GM18873 (cell line): ENCODE results near the gene NOPCHAP1.

Experiments
- ATAC-seq: cut with Tn5 transposase; IDR thresholded peaks from one replicate; pipeline ENCODE4 v1.9.1; 2021; ENCODE audit warnings: mild to moderate bottlenecking, moderate library complexity, moderate number of reproducible peaks; ENCODE audit not compliant: unreplicated experiment, low FRiP score

Gene NOPCHAP1

DNA sequence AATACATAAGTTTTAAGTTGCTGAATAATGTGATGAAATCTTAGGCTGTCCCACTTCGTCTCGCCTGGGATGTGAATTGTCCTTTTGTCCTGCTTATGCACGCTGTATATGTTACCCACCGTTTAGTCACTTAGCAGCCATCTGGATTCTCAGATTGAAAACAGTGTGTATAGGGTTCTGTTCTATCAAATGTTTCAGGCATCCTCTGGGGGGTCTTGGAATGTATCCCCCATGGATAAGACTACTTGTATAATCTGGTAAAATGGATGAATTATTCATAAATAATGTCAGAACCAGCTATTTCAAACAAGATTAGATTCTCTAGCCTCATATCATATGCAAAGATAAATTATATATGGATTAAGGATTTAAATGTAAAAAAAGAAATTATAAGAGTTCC, 29.4 kb downstream of the NOPCHAP1 start:
- ATAC-seq: no peak

DNA sequence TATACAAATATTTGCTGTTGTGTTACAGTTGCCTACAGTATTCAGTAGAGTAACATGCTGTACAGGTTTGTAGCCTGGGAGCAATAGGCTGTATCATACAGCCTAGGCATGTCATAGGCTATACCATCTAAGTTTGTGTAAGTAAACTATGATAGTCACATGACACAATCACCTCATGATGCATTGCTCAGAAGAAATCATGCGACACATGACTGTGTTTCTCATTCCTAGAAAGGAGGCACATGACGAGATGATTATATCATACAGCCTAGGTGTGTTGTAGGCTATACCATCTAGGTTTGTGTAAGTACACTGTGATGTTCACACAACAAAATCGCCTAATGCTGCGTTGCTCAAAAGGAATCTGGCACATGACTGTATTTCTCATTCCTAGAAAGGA, 31.9 kb downstream of the NOPCHAP1 start:
- no peak for ATAC-seq

DNA sequence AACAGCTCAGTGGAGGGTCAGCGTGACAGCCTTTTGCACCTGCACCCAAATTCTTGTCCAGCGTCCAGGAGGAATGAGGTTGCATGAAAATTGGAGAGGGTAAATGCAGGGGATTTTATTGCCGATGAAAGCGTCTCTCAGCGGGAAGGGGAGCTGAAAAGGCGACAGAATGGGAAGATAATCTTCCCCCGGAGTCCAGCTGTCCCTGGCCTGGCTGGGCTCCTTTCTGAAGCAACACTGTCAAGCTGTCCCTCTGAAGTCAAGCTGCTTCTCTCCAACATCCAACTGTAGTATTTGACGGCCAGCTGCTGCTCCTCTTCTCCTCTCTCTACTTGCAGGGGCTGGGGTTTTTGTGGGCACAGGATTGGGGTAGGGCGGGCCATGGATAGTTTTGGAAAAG, 32.7 kb downstream of the NOPCHAP1 start:
- ATAC-seq: no peak

DNA sequence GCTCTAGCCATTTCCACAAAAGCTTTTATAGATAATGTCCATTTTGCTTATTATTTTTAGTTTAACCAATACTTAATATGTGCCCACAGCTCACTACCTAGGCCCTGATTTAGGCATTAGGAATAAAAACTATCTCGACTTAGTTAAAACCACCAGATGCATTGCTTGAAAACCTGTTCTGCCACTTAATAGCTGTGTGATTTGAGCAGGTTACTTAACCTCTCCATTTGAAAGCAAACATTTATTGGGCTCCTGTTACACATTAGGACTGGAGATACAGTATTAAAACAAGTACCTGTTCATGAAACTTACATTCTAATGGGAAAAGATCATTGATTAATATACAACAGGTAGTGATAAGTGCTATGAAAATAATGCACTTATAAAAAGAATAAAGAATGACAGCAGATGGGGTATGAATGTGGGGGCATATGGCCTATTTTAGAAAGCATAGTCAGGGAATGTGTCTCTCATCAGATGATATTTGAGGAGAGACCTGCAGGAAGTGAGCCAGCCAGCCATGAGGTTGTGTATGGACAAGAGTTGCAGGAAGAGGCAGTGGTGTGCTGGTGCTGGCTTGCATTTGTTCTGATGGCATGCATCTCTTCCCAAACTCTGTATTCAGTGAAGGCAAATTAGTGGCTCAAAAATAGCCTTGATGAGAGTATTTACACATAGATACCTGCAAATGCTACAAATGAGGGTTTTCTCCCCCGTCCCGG, 34.3 kb downstream of the NOPCHAP1 start:
- ATAC-seq: no peak

DNA sequence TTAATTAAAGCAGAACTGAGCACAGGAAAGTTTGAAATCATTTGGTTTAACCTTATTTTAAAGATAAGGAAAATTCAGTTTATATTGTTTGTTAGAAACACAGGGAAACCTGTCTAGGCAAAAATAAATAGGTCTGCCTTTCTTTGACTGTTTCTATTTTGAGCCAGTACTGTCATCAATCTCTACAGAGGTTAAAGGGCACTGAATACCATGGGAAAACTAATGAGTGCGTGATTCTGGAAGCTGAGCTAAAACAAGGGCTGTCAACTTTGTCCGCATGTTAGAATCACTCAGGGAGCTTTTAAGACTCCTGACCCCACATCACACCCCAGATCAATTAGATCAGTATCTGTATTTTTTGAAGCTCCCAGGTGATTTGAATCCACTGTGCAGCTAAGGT, 38.8 kb downstream of the NOPCHAP1 start:
- no peak for ATAC-seq

DNA sequence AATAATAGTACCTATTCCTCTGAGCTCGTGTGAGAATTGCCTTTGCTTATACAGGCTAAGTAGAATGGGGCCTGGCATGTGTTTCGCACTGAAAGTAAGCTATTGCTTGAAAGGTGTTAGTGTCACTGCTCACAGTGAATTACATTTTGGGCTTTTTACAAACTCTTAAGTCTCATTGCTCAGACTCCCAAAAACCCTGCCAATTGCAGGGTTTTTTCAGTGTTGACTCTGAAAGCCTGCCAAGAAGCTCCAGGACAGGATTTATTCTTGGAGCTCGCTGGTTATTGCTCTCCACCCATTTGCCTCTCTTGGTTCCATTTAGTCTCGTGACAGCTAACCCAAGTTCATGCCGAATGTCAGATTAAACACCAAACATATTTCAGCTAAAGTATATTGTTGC, 39.8 kb downstream of the NOPCHAP1 start:
- no peak for ATAC-seq

DNA sequence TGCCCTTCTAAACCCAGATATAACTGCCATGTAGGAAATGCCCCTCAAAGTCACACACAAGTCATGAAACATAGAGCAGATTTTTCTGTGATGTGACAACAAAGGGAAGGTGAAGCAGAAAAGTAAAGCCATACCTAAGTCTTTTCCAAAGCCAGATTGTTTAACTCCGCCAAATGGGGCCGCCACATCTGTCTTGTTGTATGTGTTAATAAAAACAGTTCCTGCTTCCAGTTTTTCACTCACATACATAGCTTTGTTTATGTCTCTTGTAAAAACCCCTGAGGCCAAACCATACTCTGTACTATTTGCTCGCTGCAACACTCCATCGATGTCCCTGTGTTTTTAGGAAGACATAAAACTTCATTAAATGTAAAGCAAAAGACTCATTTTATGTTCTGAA, 40.3 kb downstream of the NOPCHAP1 start:
- ATAC-seq: no peak

DNA sequence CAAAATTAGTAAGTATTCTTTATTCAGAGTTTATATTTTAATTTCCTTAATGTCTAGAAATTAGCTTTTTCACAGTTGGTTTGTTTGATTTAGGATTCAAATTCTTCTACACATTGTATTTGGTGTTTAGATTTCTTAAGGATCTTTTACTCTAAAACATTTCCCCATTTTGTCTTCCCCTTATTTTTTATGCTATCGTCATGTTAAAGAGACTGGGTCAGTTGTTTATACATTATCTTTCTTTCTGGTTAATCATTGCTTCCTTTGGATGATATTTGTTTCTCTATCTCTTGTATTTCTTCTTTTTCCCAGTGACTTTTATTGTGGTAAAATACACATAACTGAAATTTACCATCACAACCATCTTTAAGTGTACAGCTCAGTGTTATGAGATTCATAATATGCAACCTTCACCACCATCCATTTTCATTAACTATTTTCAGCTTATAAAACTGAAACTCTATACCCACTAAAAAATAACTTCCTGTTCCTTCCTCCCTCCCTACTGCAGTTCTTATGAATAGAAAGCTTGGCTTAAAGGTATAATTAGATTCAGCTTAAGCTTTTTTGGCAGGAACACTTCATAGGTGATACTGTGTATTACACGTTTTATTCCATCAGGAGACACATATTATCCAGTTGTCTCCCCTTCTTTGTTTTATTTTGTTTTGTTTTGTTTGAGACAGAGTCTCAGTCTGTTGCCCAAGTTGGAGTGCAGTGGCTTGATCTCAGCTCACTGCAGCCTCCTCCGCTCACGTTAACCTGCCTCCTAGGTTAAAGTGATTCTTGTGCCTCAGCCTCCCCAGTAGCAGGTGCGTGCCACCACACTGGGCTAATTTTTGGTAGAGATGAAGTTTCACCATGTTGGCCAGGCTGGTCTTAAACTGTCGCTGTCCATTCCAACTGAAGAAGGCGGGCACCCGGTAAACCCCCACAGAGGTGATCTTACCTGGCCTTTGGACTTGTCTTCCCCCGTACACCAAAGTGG, 45.0 kb downstream of the NOPCHAP1 start:
- ATAC-seq: peak; percentile 90

DNA sequence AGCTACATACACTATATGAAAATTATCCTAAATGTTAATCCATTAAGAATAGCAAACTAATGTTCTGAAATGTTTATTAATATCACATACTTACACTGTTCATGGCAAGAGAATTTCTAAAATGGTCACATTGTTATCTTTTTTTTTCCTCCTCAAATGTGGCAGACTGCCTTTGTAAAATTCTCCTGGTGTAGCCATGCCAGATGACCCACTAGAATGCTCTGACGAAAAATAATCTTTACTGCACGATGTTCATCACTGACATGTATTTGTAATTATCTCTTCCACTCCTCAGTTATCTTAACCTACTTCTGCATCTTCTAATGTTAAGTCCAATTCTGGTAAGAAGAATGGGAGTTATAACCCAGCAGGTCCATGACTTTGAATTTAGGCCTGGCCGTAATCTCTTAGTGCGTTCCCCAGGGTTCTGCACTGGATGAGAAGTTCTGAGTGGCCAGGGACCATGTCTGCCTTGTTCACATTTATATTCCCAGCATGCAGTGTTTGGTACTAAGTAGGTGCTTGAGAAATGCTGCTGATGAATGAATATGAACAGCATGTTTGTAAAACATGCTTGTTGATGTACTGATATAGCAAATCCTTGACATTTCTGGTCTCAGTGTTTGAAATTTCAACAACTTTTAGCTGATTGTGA, 46.7 kb downstream of the NOPCHAP1 start:
- no peak for ATAC-seq

DNA sequence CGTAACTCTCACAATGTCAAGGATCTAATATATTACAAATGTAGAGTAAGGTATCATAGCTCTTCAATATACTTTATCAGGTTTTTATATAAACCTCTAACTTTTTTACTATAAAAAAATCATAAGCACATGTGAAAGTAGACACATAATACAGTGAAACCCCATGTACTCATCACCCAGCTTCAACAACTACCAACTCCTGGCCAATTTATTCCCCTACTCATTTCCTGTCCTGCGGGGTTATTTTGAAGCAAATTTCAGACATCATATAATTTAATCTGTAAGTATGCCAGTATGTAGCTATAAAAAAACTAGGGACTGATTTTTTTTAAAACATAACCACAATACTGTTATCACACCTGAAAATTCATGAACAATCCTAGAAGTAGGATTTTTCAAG, 47.7 kb downstream of the NOPCHAP1 start:
- no peak for ATAC-seq
